Stimulated activated CD8-positive, alpha-beta memory T cell treated with anti-CD3 and anti-CD28 coated beads, Interleukin-7, amount 100 ng/mL, for 1 hour (primary cell): ENCODE results near the gene ERP29.
A peak's percentile ranks its signal among the peaks of the same experiment; 100 is the strongest.
"Not testable (repeated sequence)": the region's sequence is repeated elsewhere in the genome, so short reads cannot be mapped to it uniquely, and the experiment has no call there.

Source experiments
- DNase-seq, 2 donors: peaks; one replicate each; pipeline ENCODE4 v3.0.0-alpha.2; 2020; ENCODE audit warnings: low read depth in 2 of 2

Gene ERP29

DNA sequence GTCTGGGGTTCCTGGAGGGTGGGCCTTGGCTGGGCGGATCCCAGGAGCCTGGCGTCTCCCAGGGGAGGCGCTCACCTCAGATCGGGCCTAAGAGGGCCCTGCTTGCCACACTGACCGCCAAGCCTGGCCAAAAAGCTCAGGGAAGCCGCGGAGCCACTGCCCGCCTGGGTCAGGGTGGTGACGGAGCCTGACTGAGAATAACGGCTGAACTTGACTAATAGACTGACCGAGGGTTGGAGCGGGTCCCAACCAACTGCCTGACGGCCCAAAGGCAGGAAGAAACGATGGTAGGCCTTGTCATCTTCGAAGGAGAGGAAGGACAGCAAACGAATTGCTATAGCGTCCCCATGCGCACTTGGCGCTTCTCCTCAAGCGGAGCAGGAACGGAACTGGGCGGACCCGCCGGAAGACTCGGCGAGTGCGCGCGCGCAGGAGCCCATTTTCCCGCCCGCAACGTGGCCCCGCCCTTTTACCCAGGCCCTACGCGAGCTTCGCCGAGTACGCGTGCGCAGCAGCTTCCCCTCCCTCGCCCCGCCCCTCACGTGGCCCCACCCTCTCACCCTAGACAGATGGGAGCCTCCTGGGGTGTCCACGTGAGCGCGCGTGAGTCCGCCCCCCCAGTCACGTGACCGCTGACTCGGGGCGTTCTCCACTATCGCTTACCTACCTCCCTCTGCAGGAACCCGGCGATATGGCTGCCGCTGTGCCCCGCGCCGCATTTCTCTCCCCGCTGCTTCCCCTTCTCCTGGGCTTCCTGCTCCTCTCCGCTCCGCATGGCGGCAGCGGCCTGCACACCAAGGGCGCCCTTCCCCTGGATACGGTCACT is at the start of gene ERP29, which contains the start of gene TMEM116:
TSS of gene ERP29 (plus strand) at position 652 of the 826 bp plus-strand sequence. CDS start at position 692, 40 bp downstream.
TSS of gene TMEM116 (minus strand) at position 391 of the 826 bp plus-strand sequence. CDS start 7,895 bp downstream, outside the sequence.
- peak; percentile 100 for DNase-seq

DNA sequence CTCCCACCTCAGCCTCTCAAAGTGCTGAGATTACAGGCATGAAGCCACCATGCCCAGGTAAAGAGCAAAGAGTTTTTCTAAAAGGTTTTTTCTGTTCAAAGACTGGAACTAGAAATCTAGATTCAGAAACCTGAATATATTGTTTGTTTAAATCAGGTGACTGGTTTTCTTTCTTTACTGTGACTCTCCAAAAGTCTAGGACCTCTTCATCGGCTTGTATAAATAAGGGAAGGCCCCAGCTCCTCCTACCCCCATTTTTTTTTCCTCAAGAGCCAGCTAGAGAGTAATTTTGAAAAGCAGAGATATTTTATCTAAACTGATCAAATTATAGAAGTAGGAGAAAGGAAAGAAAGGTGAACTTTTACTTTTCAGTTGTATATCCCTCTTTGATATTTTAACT is 48.3 kb upstream of the ERP29 start:
- no peak for DNase-seq

DNA sequence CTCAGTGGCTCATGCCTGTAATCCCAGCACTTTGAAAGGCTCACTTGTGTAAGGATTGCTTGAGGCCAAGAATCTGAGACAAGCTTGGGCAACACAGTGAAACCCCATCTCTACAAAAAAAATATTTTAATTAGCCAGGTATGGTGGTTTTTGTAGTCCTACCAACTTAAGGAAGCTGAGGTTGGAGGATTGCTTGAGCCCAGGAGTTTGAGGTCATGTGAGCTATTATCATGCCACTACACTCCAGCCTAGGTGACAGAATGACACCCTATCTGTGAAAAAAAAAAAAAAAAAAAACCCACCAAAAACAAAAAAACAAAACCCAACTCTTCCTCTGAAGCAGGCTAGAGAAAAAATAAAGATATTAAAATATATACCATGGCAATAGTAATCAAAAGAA is 41.4 kb upstream of the ERP29 start:
- DNase-seq, result no peak

DNA sequence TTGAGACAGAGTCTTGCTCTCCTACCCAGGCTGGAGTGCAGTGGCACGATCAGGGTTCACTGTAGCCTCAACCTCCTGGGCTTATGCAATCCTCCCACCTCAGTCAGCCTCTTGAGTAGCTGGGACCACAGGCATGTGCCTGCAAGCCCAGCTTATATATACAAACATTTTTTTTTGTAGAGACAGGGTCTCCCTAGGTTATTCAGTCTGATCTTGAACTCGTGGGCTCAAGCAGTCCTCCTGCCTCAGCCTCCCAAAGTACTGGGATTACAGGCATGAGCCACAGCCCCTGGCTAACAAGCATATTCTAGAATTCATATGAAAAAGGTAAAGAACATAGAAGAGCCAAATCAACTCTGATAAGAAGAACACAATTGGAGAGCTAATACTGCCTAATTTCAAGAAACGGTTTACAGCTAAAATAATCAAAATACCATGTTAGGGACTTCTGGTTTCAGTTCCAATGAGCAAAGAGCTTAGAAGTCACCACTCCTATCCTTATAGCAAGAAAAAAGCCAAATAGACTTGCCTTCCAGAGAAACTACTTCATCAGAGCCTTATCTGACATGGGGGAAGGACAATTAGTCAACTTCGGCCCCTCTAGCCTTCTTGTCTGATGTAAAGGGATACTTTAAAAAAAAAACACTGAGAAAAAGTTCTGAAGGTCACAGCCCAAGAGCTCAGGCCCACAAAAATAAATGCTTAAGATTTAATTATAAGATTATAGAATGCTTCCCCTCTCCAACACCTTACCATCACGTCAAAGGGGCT is 37.9 kb upstream of the ERP29 start:
- no peak for DNase-seq

DNA sequence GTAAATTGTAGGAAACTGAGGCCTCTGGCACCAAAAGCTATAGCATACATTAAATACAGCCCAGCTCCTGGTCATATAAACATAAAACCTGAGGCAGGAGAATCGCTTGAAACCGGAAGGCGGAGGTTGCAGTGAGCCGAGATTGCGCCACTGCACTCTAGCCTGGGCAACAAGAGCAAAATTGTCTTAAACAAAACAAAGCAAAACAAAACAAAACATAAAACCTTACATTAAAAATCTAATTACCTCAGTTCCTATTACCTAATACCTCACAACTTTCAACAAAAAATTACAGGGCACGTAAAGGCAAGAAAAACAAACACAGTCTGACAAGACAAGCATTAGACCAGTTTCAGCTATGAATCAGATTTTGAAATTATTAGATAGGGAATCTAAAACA is 36.9 kb upstream of the ERP29 start:
- DNase-seq, result no peak

DNA sequence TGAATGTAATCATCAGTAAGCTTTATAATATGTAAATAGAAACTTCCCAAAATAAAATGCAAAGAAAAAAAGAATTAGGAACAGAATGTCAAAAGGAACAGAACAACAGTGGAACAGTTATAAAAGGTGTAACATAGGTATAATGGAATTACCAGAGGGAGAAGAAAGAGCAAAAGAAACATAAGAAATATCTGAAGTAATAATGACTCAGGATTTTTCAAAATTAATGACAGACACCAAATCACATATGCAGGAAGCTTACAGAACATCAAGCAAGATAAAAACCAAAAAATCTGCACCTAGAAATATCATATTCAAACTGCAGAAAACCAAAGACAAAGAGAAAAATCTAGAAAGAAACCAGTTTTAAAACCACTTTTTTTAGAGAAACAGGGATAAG is 36.4 kb upstream of the ERP29 start:
- DNase-seq, result no peak

DNA sequence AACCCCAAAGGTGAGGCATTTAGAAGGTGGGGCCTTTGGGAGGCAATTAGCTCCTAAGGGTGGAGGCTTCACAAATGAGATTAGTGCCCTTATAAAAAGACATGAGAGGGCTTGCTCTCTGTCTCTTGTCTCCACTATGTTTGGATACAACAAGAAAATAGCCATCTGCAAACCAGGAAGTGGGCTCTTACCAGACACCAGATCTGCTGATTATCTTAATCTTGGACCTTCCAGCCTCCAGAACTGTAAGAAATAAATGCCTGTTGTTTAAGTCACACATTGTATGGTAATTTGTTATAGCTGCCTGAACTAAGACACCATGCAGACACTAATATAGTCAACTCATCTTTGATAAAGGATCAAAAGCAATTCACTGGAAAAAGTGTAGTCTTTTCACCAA is 34.7 kb upstream of the ERP29 start:
- DNase-seq, result no peak

DNA sequence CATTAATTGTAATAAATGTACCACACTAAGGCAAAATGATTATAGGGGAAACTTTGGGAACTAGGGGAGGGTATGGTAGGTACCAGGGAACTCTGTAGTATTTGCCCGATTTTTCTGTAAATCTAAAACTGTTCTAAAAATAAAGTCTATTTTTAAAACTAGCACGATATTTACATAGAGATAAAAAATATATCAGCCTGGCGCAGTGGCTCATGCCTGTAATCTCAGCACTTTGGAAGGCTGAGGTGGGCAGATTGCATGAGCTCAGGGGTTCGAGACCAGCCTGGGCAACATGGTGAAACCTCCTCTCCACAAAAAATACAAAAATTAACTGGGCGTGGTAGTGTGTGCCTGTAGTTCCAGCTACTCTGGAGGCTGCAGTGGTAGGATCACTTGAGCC is 32.6 kb upstream of the ERP29 start:
- no peak for DNase-seq

DNA sequence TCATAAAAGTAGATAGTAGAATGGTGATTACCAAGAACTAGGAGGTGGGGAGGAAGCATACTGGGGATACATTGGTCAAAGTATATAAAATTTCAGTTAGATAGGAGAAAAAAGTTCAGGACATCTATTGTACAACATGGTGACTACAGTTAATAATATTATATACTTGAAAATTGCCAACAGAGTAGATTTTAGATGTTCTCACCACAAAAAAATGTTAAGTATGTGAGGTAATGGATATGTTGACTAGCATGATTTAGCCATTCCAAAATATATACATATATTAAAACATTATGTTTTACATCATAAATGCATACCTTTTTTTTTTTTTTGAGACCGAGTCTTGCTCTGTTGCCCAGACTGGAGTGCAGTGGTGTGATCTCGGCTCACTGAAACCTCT is 31.2 kb upstream of the ERP29 start:
- DNase-seq, result no peak

DNA sequence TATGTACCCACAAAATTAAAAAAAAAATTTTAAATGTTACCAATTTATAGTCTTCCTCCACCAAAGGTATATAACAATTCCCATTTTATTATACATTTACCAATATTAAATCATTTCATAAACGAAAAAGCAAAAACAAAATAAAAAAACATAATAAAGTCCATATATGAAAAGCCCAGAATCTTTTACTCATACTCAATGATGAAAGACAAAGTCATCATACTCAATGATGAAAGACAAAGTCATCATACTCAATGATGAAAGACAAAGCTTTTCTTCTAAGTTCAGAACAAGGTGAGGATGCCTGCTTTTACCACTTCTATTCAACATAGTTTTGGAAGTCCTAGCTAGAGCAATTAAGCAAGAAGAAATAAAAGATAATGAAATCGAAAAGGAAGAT is 28.4 kb upstream of the ERP29 start:
- DNase-seq, result no peak

DNA sequence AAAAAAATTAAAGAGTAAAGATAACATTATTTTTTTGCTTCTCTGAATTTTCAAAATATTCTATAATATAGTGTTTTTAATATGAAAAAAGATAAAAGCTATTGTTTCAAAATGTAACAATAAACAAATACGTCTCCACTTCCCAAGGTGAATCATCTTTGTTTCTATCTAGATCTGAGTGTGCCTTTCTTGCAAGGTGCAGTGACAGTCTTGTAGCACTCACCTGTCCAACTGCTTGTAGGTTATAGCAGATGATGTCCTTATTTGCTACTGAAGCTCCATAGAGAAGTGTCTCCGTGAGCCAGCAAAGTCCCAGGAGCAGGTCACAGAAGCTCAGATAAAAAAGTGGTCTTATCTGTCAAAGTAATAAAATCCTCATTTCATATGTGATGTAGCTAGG is 21.7 kb upstream of the ERP29 start:
- DNase-seq, result no peak

DNA sequence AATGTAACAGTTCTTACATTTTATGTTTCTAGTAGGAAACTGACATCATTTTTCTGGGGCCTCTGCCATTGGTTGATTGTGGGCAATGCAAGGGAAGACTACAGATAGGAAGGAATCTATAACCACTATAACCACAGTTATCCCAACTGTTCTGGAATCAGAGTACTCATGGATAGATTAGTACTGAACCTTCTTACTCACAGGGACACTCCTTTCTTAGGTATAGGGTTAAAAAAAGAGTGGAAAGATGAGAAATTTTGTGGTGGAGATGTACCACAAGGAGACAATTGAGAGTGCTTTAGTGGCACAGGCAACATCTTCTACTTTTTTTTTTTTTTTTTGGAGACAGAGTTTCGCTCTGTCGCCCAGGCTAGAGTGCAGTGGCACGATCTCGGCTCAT is 21.3 kb upstream of the ERP29 start:
- no peak for DNase-seq

DNA sequence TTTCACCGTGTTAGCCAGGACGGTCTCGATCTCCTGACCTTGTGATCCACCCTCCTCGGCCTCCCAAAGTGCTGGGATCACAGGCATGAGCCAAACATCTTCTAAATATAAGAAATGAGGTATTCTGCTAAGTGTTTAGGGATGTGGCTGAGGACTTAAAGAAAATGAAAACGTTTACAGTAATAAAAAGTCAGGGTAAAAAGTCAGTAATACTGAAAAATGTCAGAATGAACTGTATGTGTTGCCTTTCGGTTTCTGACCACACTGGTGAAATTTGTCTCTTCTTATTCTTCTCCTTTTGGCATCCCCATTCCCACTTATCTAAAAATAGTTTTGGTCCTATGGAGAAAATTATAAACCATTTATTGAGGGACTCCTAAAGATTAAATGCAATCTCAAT is 20.8 kb upstream of the ERP29 start:
- no peak for DNase-seq

DNA sequence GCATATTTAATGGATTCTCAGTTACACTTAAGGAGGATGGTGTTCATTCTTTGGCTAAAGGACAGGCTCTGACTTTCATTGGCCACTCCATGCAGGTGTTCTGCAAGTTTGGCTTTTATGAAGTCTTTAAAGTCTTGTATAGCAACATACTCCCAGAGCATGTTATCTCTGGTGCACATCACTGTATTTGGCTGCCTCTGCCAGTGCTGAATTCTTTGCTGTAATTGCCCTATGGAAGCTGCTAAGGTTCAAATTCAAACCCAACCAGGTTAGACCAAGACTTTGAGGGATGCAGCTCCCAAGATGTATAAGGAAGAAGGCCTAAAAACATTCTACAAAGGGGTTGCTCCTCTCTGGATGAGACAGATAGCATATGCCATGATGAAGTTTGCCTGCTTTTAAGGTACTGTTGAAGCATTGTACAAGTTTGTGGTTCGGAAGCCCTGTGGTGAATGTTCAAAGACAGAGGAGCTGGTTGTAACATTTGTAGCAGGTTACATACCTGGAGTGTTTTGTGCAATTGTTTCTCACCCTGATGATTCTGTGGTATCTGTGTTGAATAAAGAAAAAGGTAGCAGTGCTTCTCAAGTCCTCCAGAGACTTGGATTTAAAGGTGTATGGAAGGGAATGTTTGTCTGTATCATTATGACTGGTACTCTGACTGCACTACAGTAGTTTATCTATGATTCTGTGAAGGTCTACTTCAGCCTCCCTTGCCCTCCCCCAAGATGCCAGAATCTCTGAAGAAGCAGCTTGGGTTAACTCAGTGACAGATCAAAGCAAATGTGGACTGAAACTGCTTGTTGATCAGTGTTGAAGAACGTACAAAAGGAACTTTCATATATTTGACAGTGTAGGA is 19.7 kb upstream of the ERP29 start:
- no peak for DNase-seq

DNA sequence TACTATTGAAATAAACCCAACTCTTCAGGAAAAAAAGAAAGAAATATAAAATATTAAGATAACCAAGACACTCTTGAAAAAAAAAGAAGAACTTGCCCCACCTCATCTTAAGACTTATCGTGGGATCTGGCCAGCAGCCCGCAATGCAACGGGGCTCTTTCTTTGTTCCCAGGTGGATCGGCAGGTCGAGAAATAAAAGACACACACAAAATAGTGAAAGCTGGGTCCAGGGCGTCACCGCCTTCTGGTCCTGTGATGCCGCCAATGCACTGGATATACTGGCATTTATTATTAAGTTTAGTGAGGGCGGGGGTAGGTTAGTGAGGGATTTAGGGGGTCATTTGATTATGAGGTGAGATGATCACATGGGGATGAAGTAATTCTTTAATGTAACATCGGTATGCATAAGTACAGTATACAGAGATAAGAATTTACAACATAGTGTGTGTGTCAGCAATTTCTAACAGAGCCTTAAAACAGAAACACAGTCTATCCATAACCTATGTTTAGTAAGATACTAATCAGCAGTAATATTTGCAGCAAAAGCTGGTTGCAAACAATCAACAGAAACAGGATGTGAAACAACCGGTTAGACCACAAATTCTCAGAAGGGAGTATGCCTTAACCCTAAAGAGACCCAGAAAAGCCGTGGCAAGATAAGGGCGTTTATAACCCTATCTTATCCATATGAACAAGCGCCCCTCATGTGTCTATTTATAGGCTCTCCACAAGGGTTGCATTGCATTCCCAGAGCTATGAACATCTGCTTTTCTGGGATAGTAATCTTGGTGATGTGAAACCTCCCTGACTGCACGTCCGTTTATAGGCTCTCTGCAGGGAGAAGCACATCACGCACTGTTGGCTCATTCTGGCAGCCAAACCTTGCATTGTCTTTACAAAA is 18.8 kb upstream of the ERP29 start:
- not testable (repeated sequence) for DNase-seq

DNA sequence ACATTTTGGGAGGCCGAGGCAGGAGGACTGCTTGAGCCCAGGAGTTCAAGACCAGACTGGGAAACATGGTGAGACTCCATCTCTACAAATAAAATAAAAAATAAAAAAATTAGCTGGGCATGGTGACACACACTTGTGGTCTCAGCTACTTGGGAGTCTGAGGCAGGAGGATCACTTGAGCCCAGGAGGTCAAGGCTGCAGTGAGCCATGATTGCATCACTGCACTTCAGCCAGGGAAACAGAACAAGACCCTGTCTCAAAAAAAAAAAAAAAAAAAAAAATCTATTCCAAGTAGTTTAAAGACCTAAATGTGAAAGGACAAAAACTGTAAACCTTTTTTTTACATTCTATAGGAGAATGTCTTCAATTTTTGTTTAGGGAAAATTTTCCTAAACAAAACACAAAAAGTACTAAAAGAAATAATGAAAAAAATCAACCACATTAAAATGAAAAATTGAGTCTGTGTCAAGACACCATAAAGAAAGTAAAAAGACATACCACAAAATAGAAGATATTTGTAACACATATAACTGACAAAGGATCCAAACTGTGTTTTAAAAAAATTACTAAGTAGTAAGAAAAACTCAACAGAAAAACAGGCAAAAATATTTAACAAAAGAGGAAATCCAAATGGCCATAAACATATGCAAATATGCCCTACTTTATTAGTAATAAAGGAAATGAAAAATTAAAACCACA is 17.3 kb upstream of the ERP29 start:
- no peak for DNase-seq

DNA sequence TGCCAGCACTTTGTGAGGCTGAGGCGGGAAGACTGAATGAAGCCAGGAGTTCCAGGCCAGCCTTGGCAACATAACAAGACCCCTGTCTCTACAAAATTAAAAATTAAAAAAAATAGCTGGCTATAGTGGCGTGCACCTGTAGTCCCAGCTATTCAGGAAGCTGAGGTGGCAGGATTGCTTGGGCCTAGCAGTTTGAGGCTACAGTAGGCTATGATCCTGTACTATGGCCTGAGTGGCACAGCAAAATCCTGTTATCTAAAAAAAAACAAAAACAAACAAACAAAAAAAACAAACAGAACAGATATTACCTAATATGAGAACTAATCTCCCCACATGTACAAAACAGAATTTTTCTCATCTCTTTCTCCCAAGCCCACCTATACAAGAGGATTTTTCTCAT is 15.9 kb upstream of the ERP29 start:
- DNase-seq, result no peak

DNA sequence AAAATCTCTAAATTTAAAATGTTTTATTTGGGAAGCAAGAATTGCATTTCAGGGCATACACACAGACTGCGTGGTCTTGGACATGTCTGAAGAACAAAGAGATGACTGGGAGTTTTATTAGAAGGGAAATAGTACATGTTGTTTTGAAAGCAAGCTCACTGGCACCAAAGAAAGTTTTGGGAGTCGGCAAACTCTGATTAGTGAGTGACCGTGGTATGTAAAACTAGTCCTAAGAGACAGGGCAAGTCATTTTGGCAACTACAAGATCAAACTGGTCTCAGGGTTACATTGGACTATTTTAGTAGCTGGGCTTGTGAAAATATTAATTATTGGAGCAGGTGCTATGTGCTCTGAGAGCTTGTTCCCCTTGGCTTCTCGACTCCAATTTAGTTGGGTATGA is 15.2 kb upstream of the ERP29 start:
- no peak for DNase-seq

DNA sequence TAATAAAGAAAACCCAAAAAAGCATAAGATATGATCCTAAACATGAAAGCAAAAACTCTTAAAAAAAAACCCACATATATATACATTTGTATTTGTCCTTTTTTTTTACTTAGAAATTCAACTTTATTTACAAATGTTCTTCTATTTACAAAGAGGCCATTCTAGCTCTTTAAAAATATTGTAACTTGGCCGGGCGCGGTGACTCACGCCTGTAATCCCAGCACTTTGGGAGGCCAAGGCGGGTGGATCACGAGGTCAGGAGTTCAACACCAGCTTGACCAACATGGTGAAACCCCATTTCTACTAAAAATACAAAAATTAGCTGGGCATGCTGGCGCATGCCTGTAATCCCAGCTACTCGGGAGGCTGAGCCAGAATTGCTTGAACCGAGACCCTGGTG is 14.1 kb upstream of the ERP29 start:
- DNase-seq, result not testable (repeated sequence)

DNA sequence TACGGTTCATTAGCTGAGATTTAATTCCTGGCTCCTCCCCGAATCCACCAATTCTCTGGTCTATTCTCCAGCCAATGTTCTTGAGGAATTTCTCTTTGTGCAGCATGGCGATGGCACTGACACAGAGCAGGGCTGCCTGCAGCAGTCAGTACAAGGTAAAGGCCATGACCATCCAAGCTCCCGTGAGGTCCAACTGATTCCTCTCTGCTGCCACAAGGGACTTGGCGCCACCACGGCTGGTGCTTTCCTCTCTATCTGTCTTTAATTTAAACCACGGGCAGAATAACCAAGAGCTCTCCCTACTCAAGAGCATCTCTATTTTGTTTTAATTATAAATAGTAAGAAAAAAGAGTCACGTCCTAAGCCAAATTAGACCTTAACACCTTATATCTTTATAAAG is 12.4 kb upstream of the ERP29 start:
- DNase-seq, result no peak
